Progenitor cell of endocrine pancreas (in vitro differentiated cells): Measurements from ENCODE around the gene PARD6G. TPM values are rescaled to one million over a fixed set of nuclear protein-coding genes. Genes with fewer than 3 reads are reported as not detected.

Experiments
- DNase-seq: peaks from one replicate; pipeline ENCODE4 v3.0.0; 2021; ENCODE audit warnings: low spot score; ENCODE audit not compliant: unreplicated experiment
- H3K27ac Mint-ChIP-seq: 2 replicates; pipeline ENCODE4 v1.8.0; 2021; ENCODE audit warnings: mild to moderate bottlenecking, moderate library complexity, mixed read lengths
- H3K27me3 Mint-ChIP-seq: 2 replicates; pipeline ENCODE4 v1.8.0; 2021; ENCODE audit warnings: mixed read lengths
- H3K36me3 Mint-ChIP-seq: 2 replicates; pipeline ENCODE4 v1.8.0; 2022; ENCODE audit warnings: mixed read lengths; ENCODE audit not compliant: insufficient read depth
- H3K4me1 Mint-ChIP-seq: 2 replicates; pipeline ENCODE4 v1.8.0; 2021; ENCODE audit warnings: low read depth, mixed read lengths
- H3K4me3 Mint-ChIP-seq: 2 replicates; pipeline ENCODE4 v1.8.0; 2021; ENCODE audit warnings: low read depth, mild to moderate bottlenecking, moderate library complexity, mixed read lengths
- H3K9me3 Mint-ChIP-seq: 2 replicates; pipeline ENCODE4 v1.8.0; 2021; ENCODE audit warnings: low read depth, mixed read lengths
- CTCF ChIP-seq: fragments of 200-600 bp; sonication (generic); IDR thresholded peaks from one replicate; pipeline ENCODE4 v1.5.0; 2021; ENCODE audit warnings: antibody characterized with exemption, mild to moderate bottlenecking; ENCODE audit not compliant: unreplicated experiment
- total RNA-seq: library from RNA; stranded (reverse); gene quantifications from 2 replicates; pipeline ENCODE4 v1.2.1, GENCODE V29; 2021

The PARD6G gene
- total RNA-seq, 1 donor from 2014 or later: 25.8 TPM

DNA sequence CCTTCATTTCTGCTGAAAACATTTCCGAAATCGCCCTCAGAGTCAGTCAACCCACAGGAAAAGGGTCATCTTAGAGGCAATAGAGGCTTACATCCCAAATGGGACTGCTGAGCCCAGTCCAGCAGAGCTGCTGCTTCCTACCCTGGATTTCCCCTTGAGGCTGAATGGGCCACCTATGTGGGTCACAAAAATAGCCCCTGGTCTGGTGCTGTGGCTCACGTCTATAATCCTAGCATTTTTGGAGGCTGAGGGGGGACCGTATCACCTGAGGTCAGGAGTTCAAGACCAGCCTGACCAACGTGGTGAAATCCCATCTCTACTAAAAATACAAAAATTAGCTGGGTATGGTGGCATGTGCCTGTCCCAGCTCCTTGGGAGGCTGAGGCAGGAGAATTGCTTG is 88.9 kb downstream of the PARD6G start:
- Mint-ChIP-seq H3K9me3 (no peaks in the 10 kb centered on the region), H3K27ac (no peak overlapping the region), H3K4me1 (no peaks in the 10 kb centered on the region), H3K4me3 (no peak overlapping the region), H3K27me3 (no peaks in the 10 kb centered on the region), H3K36me3 (peaks cover 14% of the 10 kb centered on the region)
- DNase-seq: no peak
- TF ChIP-seq CTCF: no peak

DNA sequence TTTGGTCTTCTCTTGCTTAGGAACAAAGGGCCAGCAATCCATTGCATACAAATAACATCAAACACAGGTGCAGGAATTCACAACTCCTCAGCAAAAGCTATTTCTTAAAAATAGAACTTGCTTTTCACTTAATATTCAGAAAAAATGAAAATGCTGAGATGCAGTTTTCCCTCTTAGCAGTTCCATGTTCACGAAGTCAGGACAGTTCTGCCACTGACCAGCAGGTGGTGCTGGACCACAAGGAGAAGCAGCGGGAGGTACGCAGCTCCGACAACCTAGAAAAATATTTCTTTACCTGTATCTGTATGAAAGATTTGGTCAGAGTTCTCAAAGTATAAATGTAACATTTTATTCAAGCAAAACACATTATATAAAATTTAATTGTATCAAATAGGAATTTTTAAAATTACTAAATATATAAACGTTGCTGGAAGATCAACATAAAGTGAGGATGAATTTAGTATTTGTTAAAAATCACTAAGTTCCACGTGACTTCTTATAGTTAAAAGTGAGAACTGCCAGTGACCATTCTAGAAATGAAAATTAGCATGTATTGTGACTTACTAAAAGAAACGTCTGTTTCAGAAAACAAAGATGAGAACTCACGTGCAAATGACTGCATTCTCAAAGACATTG is 89.5 kb downstream of the PARD6G start:
- Mint-ChIP-seq H3K4me1 (no peaks in the 10 kb centered on the region), H3K36me3 (peaks cover 11% of the 10 kb centered on the region), H3K9me3 (no peaks in the 10 kb centered on the region), H3K27ac (no peak overlapping the region), H3K4me3 (no peak overlapping the region), H3K27me3 (no peaks in the 10 kb centered on the region)
- peak; percentile 69 for DNase-seq
- peak; percentile 96 for TF ChIP-seq CTCF

GRCh38 chr18:80154293-80154692 is 93.0 kb downstream of the PARD6G start:
- Mint-ChIP-seq H3K4me1 (no peaks in the 10 kb centered on the region), H3K4me3 (no peak overlapping the region), H3K36me3 (peaks cover 3% of the 10 kb centered on the region), H3K27me3 (no peaks in the 10 kb centered on the region), H3K9me3 (no peaks in the 10 kb centered on the region), H3K27ac (no peak overlapping the region)
- peak; percentile 38 for TF ChIP-seq CTCF
- DNase-seq: no peak

GRCh38 chr18:80149667-80150066 is 97.6 kb downstream of the PARD6G start:
- no peak for DNase-seq
- TF ChIP-seq CTCF: no peak
- Mint-ChIP-seq H3K9me3 (no peaks in the 10 kb centered on the region), H3K27me3 (no peaks in the 10 kb centered on the region), H3K36me3 (peaks cover 8% of the 10 kb centered on the region), H3K4me1 (no peaks in the 10 kb centered on the region), H3K4me3 (no peak overlapping the region), H3K27ac (no peak overlapping the region)

GRCh38 chr18:80148326-80149199 is 98.8 kb downstream of the PARD6G start:
- Mint-ChIP-seq H3K4me1 (no peaks in the 10 kb centered on the region), H3K27me3 (no peaks in the 10 kb centered on the region), H3K27ac (no peak overlapping the region), H3K4me3 (no peak overlapping the region), H3K9me3 (no peaks in the 10 kb centered on the region), H3K36me3 (peaks cover 8% of the 10 kb centered on the region)
- no peak for DNase-seq
- TF ChIP-seq CTCF: no peak
